Limb (tissue), 2 donors: Measurements from ENCODE around the gene CSNK1G3.
A peak's percentile ranks its signal among the peaks of the same experiment; 100 is the strongest.

ENCODE experiments used
- DNase-seq, 2 donors: peaks; one replicate each; pipeline ENCODE4 v3.0.0-alpha.2; 2016; ENCODE audit errors: extremely low spot score in 2 of 2

CSNK1G3 gene

DNA sequence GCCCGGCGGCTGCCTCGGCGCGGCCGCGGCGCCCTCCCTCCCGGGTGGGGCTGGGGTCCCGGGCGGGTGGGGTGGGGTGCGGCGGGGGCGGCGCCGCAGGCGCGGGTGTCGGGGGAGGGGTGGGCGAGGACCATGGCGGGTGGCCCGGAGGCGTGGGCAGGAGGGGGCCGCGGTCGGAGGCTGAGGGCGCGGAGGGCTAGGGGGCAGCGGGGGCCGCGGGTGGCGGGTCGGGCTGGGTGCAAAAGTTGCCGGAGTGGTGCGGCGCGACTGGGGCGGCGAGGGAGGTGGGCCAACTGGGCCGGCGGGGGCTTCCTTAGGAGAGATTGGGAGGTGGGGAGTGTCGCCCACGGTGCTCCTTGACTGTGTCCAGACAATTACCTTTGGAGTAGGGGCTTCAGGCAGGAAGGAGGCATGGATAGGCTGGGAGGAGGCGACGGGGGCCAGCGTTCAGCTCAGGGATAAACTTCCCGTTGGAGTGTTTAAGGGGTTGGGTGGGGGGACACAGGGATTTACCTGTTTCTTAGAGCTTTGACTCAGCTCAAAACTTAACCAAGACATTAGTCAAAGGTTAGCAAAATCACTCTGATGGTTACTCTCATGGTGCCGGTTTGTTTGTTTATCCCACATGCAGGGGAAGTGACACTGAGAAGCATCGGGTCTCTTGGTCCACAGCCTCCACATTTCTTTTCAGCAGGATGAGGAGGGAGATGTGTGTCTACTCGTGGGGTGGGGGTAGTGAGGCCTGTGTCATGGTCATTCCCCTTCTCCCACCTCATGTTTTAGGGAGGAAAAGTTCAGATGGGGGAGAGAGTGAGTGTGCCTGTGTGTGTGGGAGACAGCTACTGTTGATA lies 859 bp downstream of the CSNK1G3 start:
- peak; percentile 27 to 76 for DNase-seq

- DNase-seq, result no peak
Measured at GRCh38 chr5:123514615-123515355, 2.8 kb downstream of the CSNK1G3 start.

DNA sequence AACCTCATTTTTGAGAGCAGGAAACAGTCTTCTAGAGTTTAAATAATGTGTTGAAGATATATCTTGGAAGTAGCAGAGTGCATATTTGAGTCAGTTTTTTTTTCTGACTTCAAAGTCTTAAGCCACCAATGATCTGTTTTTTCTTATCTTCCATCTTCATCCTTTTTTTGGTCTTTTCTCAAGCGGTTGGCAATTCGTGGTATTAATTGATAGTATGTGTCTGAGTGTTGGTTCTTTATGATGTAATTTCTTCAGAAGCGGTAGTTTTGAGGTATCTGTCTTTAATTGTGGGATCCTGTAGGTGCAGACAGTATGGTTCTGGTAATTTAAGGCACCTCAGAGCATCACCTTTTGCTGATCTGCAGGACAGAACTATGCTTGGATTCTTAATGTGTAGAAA lies 3.9 kb downstream of the CSNK1G3 start:
- no peak for DNase-seq

- no peak for DNase-seq
Measured at GRCh38 chr5:123517476-123517875, 5.5 kb downstream of the CSNK1G3 start.

- no peak for DNase-seq
Measured at GRCh38 chr5:123518111-123518510, 6.1 kb downstream of the CSNK1G3 start.

DNA sequence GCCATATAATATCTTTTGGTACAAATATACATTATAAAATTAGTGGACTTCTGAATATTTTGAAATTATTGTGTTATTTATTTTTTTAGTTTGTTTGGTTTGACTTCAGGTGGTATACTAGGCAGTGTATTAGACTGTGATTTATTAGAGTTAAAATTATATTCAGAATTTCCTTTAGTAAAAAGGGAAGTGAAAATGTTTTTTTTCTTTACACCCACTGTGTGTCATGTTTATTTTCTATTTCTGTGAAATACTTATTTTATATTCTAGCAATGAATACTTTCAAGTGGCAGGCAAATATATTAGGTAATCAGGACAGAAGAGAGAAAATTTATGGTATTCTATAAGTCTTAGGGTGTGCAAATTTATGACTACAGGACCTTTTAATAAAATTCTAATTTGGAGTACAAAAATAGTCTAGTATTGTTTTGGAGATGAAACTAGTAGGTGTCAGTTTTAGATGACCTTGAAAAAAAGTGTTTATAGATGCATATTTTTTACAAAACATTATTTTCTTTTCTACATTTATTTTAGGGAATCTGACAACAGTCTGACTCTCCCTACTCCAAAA lies 8.8 kb downstream of the CSNK1G3 start:
- no peak for DNase-seq

DNA sequence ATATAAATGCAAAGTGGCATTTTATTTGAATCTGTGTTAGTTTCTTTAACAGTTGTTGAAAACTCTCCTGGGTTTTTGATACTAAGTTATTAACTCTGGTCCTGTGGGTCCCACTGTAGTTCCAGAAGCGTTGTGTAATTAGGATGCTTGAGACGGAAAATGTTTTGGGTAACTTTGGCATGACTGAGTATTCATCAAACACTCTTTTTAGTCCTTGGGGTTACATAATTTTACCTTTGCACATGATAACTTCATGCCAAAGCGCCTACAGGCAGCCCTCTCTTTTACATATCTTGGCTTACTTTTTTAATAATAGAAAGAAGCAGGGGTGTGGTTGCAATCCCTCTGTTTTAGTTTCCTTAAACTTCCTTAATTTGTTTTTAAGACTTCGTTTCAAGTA lies 12.2 kb downstream of the CSNK1G3 start:
- no peak for DNase-seq

- no peak for DNase-seq
Measured at GRCh38 chr5:123527190-123527589, 15.2 kb downstream of the CSNK1G3 start.

DNA sequence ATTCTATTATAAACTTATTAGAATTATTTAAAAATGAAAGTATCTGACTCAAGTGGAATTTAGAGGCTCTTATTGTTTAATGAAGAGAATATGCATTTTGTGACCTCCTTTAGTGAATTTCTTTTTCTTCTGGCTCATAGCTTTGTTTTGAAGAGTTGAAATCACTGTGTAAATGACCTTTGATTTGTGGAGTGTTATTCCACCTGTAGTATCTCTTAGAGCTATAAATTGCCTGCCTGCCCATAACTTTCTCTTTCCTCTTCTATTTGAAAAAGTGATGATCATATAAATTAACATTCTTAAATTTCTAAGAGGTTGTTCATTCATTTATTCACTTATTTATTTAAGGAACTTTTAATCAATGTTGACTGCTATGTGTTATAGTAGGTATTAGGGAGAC lies 16.1 kb downstream of the CSNK1G3 start:
- no peak for DNase-seq

DNA sequence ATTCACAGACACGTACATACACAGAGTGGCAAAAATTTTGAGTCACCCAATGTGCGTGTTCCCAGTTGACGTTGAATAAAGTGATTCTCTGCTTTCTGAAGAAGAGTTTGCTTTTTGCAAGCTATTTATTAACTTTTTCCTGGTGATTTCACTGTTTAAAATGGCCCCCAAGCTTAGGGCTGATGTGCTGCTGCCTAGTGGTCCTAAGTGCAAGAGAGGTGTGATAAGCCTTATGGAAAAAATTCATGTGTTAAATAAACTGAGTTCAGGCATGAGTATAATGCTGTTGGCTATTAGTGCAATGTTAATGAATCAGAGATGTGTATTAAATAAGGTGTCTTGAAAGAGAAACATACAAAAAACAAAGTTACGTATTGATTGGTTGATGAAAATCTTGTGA lies 16.9 kb downstream of the CSNK1G3 start:
- no peak for DNase-seq

DNA sequence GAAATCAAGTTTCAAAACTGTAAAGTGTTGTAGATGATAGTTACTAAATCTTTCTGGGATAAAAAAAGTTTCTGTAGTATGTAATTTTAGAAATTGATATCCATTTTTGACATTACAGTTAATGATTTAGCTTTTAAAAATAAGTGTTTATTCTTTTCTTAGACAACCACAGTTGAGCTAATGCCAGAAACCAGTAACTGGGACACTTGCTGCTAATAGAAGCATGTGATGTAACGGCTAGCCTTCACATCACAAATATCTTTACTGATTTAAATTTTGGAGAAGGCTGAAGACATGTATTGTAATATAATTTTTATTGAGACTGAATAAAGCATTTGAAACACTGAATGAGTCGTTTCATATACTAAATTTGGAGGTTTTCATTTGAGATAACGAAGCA lies 18.8 kb downstream of the CSNK1G3 start:
- no peak for DNase-seq

DNA sequence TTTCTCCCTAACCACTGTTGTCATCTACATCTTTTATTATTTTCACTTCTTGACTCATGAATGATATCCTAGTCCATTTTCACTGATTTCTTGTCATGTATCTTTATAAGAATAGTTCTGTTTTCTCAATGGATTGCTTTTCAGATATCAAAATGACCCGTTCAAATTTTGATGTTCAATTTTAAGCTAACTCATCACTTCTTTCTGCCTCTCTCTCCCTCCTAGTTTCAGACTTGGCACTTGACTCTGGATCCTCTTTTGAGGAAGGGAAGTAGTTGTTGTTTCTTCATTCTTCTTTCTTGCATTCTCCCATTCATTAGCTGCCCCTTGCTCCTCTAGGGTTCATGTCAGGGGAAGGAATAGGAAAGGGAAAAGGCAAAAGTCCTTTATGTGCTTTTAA lies 23.7 kb downstream of the CSNK1G3 start:
- no peak for DNase-seq

GRCh38 chr5:123537256-123537655 lies 25.3 kb downstream of the CSNK1G3 start:
- no peak for DNase-seq

- no peak for DNase-seq
Measured at GRCh38 chr5:123537845-123538244, 25.9 kb downstream of the CSNK1G3 start.

GRCh38 chr5:123538670-123539459 lies 26.9 kb downstream of the CSNK1G3 start:
- no peak for DNase-seq

DNA sequence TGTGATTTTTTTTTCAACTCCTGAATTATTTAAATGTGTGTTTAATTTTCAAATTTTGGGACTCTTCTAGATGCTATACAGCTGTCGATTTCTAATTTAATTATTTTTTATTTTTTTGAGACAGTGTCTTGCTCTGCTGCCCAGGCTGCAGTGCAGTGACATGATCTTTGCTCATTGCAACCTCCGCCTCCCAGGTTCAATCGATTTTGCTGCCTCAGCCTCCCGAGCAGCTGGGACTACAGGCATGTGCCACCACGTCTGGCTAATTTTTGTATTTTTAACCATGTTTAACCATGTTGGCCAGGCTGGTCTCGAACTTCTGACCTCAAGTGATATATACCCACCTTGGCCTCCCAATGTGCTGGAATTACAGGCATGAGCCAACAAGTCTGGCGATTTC lies 28.6 kb downstream of the CSNK1G3 start:
- no peak for DNase-seq

DNA sequence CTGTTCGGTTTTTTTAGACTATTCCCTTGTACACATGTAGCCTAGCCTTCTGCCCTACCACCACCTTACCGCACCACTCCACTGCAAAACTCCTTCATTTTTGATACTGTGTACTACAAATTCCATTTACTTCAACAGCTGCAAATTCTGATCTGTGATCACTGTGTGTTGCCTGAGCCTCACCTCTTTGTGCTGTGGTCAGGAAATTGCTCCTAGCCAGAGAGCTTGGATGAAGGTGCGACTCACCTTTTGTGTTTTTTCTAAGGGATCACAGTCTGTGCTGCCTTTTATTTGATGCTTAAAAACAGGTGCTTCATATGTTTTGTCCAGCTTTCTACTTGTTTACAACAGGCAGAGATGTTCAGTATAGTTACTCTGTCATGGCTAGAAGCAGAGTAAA lies 31.5 kb downstream of the CSNK1G3 start:
- DNase-seq, result no peak

- DNase-seq, result no peak
Measured at GRCh38 chr5:123545506-123545905, 33.5 kb downstream of the CSNK1G3 start.

DNA sequence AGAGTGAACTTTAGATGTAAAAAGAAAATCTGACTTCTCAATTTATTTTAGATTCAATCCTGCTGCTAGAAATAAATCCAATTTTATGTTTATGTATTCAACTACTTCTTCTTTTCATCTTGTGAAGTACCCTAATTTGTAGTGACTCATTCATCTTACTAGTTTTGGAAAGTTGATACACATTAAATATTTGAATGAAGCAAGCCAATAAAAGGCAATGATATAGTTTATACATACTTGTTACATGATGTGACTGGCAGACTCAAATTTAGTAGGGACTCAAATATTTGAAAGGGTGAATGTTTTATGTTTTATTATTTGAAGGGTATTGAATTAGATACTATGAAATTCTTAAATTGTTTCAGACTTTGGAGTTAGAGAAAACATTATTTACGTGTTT lies 34.7 kb downstream of the CSNK1G3 start:
- no peak for DNase-seq

- DNase-seq, result no peak
Measured at GRCh38 chr5:123549256-123549904, 37.4 kb downstream of the CSNK1G3 start.

DNA sequence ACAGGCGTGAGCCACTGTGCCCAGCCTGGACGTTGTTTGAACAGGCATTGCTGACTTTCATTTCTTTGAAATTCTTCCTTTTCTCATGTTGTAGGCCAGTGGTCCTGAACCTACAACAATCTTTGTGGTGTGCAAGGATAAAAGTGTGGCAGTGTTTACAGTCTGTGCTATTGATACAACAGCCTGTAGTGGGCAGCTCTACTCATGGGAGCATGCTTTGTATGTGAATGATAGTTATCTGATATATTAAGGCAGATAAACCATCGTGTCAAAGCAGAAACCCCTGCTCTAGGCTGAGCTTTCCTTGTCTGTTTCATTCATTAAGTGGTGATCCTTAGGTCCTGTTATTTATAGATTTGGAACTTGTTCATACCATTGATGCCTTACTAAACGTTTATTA lies 42.6 kb downstream of the CSNK1G3 start:
- DNase-seq, result no peak
